ENCODE data around the gene LKAAEAR1. TPM values are rescaled to one million over a fixed set of nuclear protein-coding genes. Genes with fewer than 3 reads are reported as not detected.

Gene LKAAEAR1
- total RNA-seq, 1 donor from 2014 or later, result not detected

- peaks cover 10% of the 10 kb centered on the region for H3K27me3 Mint-ChIP-seq (ENCODE audit: unreplicated experiment)
- H3K4me3 Mint-ChIP-seq (ENCODE audit: unreplicated experiment), result no peak overlapping the region
- no peaks in the 10 kb centered on the region for H3K9me3 Mint-ChIP-seq (ENCODE audit: unreplicated experiment)
- no peak for DNase-seq (ENCODE audit: low spot score)
- H3K4me1 Mint-ChIP-seq (ENCODE audit: unreplicated experiment), result peaks cover 18% of the 10 kb centered on the region
- TF ChIP-seq, protein P1, sequence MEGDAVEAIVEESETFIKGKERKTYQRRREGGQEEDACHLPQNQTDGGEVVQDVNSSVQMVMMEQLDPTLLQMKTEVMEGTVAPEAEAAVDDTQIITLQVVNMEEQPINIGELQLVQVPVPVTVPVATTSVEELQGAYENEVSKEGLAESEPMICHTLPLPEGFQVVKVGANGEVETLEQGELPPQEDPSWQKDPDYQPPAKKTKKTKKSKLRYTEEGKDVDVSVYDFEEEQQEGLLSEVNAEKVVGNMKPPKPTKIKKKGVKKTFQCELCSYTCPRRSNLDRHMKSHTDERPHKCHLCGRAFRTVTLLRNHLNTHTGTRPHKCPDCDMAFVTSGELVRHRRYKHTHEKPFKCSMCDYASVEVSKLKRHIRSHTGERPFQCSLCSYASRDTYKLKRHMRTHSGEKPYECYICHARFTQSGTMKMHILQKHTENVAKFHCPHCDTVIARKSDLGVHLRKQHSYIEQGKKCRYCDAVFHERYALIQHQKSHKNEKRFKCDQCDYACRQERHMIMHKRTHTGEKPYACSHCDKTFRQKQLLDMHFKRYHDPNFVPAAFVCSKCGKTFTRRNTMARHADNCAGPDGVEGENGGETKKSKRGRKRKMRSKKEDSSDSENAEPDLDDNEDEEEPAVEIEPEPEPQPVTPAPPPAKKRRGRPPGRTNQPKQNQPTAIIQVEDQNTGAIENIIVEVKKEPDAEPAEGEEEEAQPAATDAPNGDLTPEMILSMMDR (IDR thresholded peaks at IDR 0.05; ENCODE audit: unreplicated experiment), result no peak
- H3K27ac Mint-ChIP-seq (ENCODE audit: unreplicated experiment), result no peak overlapping the region
- peaks cover 5% of the 10 kb centered on the region for H3K36me3 Mint-ChIP-seq (ENCODE audit: low read depth, unreplicated experiment)
Observed at GRCh38 chr20:64068386-64069208, 15.6 kb downstream of the LKAAEAR1 start.

- Mint-ChIP-seq H3K27me3 (ENCODE audit: unreplicated experiment) (peaks cover 10% of the 10 kb centered on the region), H3K4me1 (ENCODE audit: unreplicated experiment) (peaks cover 18% of the 10 kb centered on the region), H3K36me3 (ENCODE audit: low read depth, unreplicated experiment) (peaks cover 5% of the 10 kb centered on the region), H3K4me3 (ENCODE audit: unreplicated experiment) (no peak overlapping the region), H3K9me3 (ENCODE audit: unreplicated experiment) (no peaks in the 10 kb centered on the region), H3K27ac (ENCODE audit: unreplicated experiment) (no peak overlapping the region)
- TF ChIP-seq, protein P1 (IDR thresholded peaks at IDR 0.05; ENCODE audit: unreplicated experiment), result no peak
- no peak for DNase-seq (ENCODE audit: low spot score)
Observed at GRCh38 chr20:64067733-64068307, 16.4 kb downstream of the LKAAEAR1 start.

DNA sequence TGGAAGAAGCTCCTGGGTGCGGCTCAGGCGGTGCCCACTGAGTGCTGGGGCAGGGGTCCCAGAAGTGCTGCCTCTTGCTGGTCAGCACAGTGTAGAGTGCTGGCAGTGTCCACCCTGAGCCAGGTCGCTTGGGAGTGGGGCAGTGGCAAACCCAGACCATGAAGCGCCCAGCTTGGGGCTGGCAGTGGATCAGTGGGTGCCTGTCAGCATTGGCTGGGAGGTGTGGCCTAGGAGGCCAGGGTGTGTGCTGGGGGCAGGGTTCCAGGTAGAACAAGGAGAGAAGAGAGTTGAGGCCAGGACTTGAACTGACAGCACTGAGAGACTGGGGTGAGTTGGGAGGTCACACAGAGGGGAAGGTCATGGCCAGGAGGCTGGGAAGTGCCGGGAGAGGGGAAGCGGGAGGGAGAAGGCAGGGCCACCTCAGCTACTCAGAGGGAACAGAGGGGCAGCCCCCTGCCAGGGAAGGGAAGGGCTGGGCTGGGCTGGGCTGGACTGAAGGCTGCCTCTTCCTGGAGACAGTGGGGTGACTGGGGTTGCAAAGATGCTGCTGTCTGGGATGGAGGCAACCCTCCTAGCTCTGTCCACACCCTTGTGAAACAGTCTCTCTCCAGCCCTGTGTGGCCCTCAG, 17.1 kb downstream of the LKAAEAR1 start:
- TF ChIP-seq, protein P1 (IDR thresholded peaks at IDR 0.05; ENCODE audit: unreplicated experiment), result no peak
- no peaks in the 10 kb centered on the region for H3K9me3 Mint-ChIP-seq (ENCODE audit: unreplicated experiment)
- no peak for DNase-seq (ENCODE audit: low spot score)
- H3K27me3 Mint-ChIP-seq (ENCODE audit: unreplicated experiment), result peaks cover 12% of the 10 kb centered on the region
- H3K4me3 Mint-ChIP-seq (ENCODE audit: unreplicated experiment), result no peak overlapping the region
- peaks cover 5% of the 10 kb centered on the region for H3K36me3 Mint-ChIP-seq (ENCODE audit: low read depth, unreplicated experiment)
- peaks cover 20% of the 10 kb centered on the region for H3K4me1 Mint-ChIP-seq (ENCODE audit: unreplicated experiment)
- no peak overlapping the region for H3K27ac Mint-ChIP-seq (ENCODE audit: unreplicated experiment)

GRCh38 chr20:64065974-64066343, 18.2 kb downstream of the LKAAEAR1 start:
- no peak for DNase-seq (ENCODE audit: low spot score)
- no peak overlapping the region for H3K27ac Mint-ChIP-seq (ENCODE audit: unreplicated experiment)
- H3K9me3 Mint-ChIP-seq (ENCODE audit: unreplicated experiment), result no peaks in the 10 kb centered on the region
- H3K27me3 Mint-ChIP-seq (ENCODE audit: unreplicated experiment), result peaks cover 16% of the 10 kb centered on the region
- peaks cover 5% of the 10 kb centered on the region for H3K36me3 Mint-ChIP-seq (ENCODE audit: low read depth, unreplicated experiment)
- TF ChIP-seq, protein P1 (IDR thresholded peaks at IDR 0.05; ENCODE audit: unreplicated experiment), result no peak
- peak overlapping the region; percentile 42 for H3K4me3 Mint-ChIP-seq (ENCODE audit: unreplicated experiment)
- peaks cover 23% of the 10 kb centered on the region for H3K4me1 Mint-ChIP-seq (ENCODE audit: unreplicated experiment)
